ENCODE measurements around the gene TMEM254.
"Not testable (repeated sequence)": the region's sequence is repeated elsewhere in the genome, so short reads cannot be mapped to it uniquely, and the experiment has no call there.

TMEM254 gene

DNA sequence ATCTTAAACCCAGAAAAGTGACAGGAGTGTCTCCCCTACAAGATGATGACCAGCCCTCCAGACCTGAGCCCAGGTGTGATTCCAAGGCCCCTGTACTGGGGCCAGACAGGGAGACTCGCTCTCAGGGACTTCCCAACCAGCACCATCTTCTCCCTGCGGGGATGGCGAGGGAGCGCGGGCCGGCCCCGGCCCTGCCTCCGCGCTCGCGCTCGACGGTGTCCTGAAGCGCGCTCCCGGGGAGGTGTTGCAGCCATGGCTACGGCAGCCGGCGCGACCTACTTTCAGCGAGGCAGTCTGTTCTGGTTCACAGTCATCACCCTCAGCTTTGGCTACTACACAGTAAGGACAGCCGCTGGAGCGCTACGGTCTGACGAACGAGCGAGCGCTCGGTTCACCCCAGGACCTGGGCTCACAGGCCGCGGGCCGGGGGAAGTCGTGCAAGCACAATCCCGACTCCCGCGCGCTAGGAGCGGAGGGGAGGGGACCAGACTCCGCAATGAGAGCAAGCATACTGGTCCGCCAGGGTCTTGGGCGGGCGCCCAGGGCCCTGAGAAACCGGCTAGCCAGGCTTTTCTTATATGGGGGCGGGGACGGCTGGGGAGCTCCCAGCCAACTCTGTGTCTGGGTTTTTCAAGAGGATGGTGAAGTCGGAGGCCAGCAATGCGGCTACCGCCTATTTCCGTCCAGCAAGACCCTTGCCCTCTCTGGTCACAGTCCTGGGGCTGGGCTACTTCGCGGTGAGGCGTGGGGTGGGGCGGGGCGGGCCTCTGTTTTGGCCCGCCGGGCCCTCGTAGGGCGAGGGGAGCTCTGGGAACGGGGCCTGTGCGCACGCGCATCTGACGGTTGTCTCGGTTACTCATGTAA, at the start of gene TMEM254:
TMEM254 (plus strand) TSS at position 218 of the 864 bp plus-strand sequence; CDS start at position 253, 35 bp downstream.
- peak; percentile 86 for DNase-seq (ENCODE audit: low read depth)

GRCh38 chr10:80029205-80029604, 49.3 kb upstream of the TMEM254 start:
- not testable (repeated sequence) for DNase-seq (ENCODE audit: low read depth)

DNA sequence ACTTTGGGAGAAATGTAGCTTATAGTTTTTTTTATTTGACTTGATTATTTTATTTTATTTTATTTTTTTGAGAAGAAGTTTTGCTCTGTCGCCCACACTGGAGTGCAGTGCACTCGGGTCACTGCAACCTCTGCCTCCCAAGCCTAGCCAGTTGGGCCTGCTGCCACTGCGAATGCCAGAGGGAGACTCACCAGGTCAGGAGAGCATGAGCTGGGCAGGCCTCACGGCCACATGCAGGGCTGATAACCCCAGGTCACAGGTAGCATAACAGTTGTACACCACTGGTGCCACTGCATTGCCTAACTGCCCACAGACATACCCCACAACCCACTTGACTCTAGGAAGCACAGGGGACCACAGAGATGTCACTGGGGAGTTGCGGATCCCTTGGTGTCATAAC, 48.6 kb upstream of the TMEM254 start:
- DNase-seq (ENCODE audit: low read depth) = not testable (repeated sequence)

GRCh38 chr10:80032503-80032902, 46.0 kb upstream of the TMEM254 start:
- no peak for DNase-seq (ENCODE audit: low read depth)

GRCh38 chr10:80034766-80035165, 43.7 kb upstream of the TMEM254 start:
- not testable (repeated sequence) for DNase-seq (ENCODE audit: low read depth)

DNA sequence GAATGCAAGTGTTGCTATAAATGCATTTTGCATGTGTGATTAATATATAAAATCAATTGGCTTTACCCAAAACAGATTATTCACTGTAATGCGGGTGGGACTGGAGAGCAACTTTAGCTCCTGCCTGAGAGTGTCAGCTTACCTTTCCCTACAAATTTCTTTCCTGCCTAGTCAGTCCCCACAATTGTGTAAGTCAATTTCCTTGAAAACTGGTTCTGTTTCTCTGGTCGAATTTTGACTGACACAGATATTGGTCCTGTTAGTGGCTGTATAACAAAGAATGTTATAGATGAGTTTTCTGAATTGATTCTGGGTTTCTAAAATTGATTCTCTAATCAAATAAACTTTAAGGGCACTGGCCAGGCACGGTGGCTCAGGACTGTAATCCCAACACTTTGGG, 43.0 kb upstream of the TMEM254 start:
- not testable (repeated sequence) for DNase-seq (ENCODE audit: low read depth)

DNA sequence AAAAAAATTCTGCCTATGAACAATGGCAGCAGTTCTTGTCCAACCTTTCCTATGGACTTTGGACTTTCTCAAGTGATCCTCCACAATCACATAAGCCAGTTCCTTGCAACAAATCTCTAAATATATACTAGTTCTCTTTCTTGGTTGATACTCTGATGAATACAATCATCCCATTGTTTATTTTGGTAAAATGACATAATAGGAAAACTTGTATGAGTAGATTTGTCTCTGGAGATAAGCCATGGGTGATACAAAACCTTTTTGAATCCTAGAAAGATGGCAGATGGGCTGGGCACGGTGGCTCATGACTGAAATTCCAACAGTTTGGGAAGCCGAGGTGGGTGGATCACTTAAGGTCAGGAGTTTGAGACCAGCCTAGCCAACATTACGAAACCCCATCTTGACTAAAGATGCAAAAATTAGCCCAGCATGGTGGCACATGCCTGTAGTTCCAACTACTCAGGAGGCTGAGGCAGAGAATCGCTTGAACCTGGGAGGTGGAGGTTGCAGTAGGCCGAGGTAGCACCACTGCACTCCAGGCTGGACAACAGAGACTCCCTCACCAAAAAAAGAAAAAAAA, 41.5 kb upstream of the TMEM254 start:
- not testable (repeated sequence) for DNase-seq (ENCODE audit: low read depth)

- DNase-seq (ENCODE audit: low read depth) = not testable (repeated sequence)
Observed at GRCh38 chr10:80038226-80038625, 40.2 kb upstream of the TMEM254 start.

DNA sequence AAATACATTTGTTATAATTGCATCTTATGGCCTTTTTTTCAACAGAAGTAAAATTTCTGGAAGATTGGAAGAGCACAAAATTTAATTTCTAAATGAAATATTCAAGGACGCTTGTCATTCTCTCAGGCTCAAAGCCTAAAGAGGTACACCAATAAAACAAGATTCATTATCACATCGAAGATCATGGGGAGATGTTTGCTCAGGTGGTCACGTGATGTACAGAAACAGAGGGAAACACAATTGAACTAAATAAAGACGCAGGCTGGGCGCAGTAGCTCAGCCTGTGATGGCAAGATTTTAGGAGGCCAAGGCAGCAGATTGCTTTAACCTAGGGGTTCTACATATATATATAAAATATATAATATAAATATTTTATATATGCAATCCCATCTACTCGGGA, 37.3 kb upstream of the TMEM254 start:
- DNase-seq (ENCODE audit: low read depth) = no peak

DNA sequence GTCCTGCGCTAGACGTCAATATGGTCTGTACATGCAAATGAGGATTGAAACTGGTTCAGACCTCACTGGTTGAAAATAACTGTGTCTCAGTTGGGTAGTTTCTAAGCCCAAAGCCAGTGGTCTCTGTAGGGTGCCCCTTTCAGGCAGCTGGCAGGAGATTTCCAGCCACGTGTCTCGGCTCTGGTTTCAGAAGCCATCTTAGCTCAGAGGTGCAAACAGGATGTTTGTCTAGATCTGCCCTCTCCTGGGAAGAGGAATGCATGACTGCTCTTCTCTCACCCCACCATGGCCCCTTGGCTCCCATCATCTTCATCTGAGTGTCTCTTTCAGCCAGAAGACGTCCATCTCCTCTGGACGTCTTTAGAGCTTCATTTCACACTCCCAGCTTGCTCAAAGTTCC, 33.5 kb upstream of the TMEM254 start:
- not testable (repeated sequence) for DNase-seq (ENCODE audit: low read depth)

- peak; percentile 65 for DNase-seq (ENCODE audit: low read depth)
Observed at GRCh38 chr10:80046629-80047441, 31.6 kb upstream of the TMEM254 start.

DNA sequence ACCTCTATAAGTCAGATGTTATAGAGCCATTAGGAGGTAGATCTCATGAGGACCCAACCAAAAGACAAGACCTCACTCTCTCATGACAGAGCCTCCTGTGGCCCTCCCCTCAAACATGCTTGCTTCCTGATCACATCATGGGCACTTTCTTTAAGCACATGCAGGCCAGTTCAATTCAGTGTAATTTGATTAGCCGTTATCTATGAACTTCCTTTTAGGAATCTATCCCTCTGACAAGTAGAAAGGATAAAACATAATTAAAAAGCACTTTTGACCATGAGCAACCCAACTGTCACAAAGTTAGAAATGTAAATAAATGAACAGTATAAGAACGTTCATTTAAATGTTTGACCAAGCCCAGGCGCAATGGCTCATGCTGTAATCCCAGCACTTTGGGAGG, 27.7 kb upstream of the TMEM254 start:
- no peak for DNase-seq (ENCODE audit: low read depth)

- no peak for DNase-seq (ENCODE audit: low read depth)
Observed at GRCh38 chr10:80051993-80052392, 26.5 kb upstream of the TMEM254 start.

DNA sequence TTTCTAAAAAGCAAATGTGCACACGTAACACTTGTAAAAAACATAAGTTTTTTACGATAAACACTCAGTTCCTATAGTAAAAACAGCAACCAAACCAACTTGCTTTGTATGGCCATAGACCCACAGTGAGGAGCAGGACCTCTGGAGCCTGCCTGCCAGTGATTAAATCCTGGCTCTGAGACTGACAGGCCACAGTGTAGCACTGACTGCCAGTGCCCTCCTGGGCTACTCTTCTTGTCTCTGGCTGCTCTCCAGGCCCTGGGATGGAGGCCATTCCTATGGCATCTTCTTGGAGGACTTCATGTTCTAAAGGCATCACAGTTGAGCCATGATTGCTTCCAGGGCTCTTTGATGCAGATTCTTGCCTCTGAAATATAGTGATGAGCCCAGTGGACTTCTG, 22.7 kb upstream of the TMEM254 start:
- no peak for DNase-seq (ENCODE audit: low read depth)

GRCh38 chr10:80057171-80057570, 21.3 kb upstream of the TMEM254 start:
- DNase-seq (ENCODE audit: low read depth) = no peak

GRCh38 chr10:80064120-80064886, 14.2 kb upstream of the TMEM254 start:
- DNase-seq (ENCODE audit: low read depth) = no peak

DNA sequence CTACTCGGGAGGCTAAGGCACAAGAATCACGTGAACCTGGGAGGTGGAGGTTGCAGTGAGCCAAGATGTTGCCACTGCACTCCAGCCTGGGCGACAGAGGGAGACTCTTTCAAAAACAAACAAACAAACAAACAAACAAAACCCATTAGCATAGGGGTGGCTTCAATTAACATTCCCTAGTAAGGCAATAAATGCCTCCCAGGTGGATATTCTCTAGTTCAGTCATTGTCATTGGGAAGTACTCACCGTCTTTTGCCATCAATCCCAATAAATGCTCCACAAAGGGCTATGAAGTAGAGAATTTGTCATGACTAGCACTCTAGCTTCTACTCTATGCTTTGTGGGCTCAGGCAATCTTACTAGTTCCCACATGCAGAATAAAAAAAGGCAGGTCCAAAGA, 11.7 kb upstream of the TMEM254 start:
- no peak for DNase-seq (ENCODE audit: low read depth)

- DNase-seq (ENCODE audit: low read depth) = not testable (repeated sequence)
Observed at GRCh38 chr10:80067821-80068220, 10.6 kb upstream of the TMEM254 start.

DNA sequence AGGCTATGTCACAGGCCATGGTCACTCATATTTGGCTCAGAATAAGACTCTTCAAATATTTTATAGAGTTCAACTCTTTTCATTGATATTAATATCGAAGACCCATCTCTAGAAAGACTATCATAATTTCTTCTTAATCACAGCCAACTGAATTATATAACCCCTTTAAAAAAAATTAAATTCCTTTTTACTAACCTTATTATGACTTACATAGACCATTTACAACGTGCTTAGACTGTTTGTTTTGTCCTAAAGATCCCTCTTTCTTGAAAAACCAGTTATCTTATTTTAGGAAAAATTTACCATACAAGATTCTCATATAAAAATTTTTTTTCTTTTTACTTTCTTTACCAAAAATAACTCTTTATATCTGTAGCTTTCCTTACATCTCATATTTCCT, 10.2 kb upstream of the TMEM254 start:
- no peak for DNase-seq (ENCODE audit: low read depth)

GRCh38 chr10:80070057-80070456, 8.4 kb upstream of the TMEM254 start:
- no peak for DNase-seq (ENCODE audit: low read depth)

DNA sequence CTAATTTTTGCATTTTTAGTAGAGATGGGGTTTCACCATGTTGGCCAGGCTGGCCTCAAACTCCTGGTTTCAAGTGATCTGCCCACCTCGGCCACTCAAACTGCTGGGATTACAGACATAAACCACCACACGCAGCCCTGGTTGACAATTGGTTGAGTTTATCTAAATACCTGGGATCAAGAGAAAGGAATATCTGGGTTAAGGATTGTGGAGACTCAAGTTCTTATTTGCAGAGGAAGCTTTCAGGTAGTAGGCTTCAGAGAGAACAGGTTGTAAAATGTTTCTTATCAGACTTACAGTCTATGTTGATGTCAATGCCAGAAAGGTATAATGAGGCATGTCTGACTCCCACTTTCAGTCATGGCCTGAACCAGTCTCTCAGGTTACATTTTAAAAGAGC, 5.9 kb upstream of the TMEM254 start:
- no peak for DNase-seq (ENCODE audit: low read depth)

DNA sequence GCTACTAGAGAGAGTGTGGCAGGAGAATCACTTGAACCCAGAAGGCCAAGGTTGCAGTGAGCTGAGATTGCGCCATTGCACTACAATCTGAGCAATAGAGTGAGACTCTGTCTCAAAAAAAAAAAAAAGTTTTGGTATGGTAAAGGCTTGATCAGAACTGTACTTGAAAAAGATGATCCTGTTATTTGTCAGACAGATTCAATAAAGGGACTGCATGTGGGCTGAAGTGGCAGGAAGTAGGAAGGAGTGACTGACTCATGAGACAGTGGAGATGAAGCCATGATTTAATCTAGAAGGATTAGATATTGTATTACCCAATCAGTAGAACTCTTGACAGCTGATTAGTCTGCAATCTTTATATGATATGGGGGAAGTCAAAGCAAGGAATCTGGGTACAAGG, 2.7 kb upstream of the TMEM254 start:
- no peak for DNase-seq (ENCODE audit: low read depth)

Measured in stimulated activated CD8-positive, alpha-beta memory T cell treated with anti-CD3 and anti-CD28 coated beads, Interleukin-7, amount 100 ng/mL, for 24 hours (primary cell).